ENCODE data around the gene OBSCN. TPM values are rescaled to one million over a fixed set of nuclear protein-coding genes. Genes with fewer than 3 reads are reported as not detected.

Gene OBSCN
- total RNA-seq, 1 donor from 2014 or later = 10.2 TPM

- no peak for TF ChIP-seq CTCF (IDR thresholded peaks at IDR 0.05)
- Mint-ChIP-seq H3K27me3 (ENCODE audit: low read depth) (no peaks in the 10 kb centered on the region), H3K4me3 (ENCODE audit: unreplicated experiment) (no peak overlapping the region), H3K36me3 (ENCODE audit: low read depth) (no peaks in the 10 kb centered on the region), H3K27ac (ENCODE audit: unreplicated experiment) (no peak overlapping the region), H3K9me3 (ENCODE audit: low read depth) (no peaks in the 10 kb centered on the region), H3K4me1 (ENCODE audit: low read depth) (no peaks in the 10 kb centered on the region)
- DNase-seq (ENCODE audit: low spot score) = no peak
Measured at GRCh38 chr1:228335406-228336307, 127.8 kb downstream of the OBSCN start.

GRCh38 chr1:228336308-228337030, 128.6 kb downstream of the OBSCN start:
- no peaks in the 10 kb centered on the region for H3K9me3 Mint-ChIP-seq (ENCODE audit: low read depth)
- DNase-seq (ENCODE audit: low spot score) = no peak
- no peak overlapping the region for H3K27ac Mint-ChIP-seq (ENCODE audit: unreplicated experiment)
- H3K4me1 Mint-ChIP-seq (ENCODE audit: low read depth) = no peaks in the 10 kb centered on the region
- no peak for TF ChIP-seq CTCF (IDR thresholded peaks at IDR 0.05)
- H3K27me3 Mint-ChIP-seq (ENCODE audit: low read depth) = no peaks in the 10 kb centered on the region
- H3K4me3 Mint-ChIP-seq (ENCODE audit: unreplicated experiment) = no peak overlapping the region
- H3K36me3 Mint-ChIP-seq (ENCODE audit: low read depth) = no peaks in the 10 kb centered on the region

GRCh38 chr1:228337031-228337564, 129.3 kb downstream of the OBSCN start:
- H3K9me3 Mint-ChIP-seq (ENCODE audit: low read depth) = no peaks in the 10 kb centered on the region
- H3K27me3 Mint-ChIP-seq (ENCODE audit: low read depth) = no peaks in the 10 kb centered on the region
- TF ChIP-seq CTCF (IDR thresholded peaks at IDR 0.05) = no peak
- DNase-seq (ENCODE audit: low spot score) = no peak
- H3K27ac Mint-ChIP-seq (ENCODE audit: unreplicated experiment) = no peak overlapping the region
- H3K4me3 Mint-ChIP-seq (ENCODE audit: unreplicated experiment) = no peak overlapping the region
- H3K4me1 Mint-ChIP-seq (ENCODE audit: low read depth) = no peaks in the 10 kb centered on the region
- no peaks in the 10 kb centered on the region for H3K36me3 Mint-ChIP-seq (ENCODE audit: low read depth)

- H3K36me3 Mint-ChIP-seq (ENCODE audit: low read depth) = no peaks in the 10 kb centered on the region
- no peak for DNase-seq (ENCODE audit: low spot score)
- H3K27me3 Mint-ChIP-seq (ENCODE audit: low read depth) = no peaks in the 10 kb centered on the region
- no peak overlapping the region for H3K4me3 Mint-ChIP-seq (ENCODE audit: unreplicated experiment)
- H3K27ac Mint-ChIP-seq (ENCODE audit: unreplicated experiment) = no peak overlapping the region
- no peaks in the 10 kb centered on the region for H3K4me1 Mint-ChIP-seq (ENCODE audit: low read depth)
- TF ChIP-seq CTCF (IDR thresholded peaks at IDR 0.05) = no peak
- H3K9me3 Mint-ChIP-seq (ENCODE audit: low read depth) = no peaks in the 10 kb centered on the region
Measured at GRCh38 chr1:228337711-228338520, 130.1 kb downstream of the OBSCN start.
